ENCODE results near the gene WFDC6.
"Not testable (repeated sequence)": the region's sequence is repeated elsewhere in the genome, so short reads cannot be mapped to it uniquely, and the experiment has no call there.

WFDC6 gene

DNA sequence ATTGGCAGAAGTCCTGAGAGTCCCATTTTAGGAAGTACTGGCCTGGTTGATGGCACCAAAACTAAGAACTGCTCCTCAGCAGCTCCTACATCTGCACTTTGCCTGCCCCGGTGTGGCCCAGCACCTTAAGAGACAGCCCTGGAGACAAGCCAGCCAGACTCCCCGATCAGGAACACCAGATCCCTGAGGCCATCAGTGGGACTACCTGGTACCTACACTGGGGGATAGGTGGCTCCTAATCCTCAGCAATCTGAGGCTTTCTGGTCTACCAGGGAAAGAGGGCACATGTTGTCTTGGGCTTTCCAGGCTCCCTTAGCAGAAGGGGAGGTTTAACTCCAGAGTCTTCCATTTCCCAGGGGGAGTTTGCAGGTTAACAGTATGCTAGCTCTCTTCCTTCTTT lies at the start of gene WFDC6:
TSS of gene WFDC6 (minus strand) at position 101 of the 400 bp plus-strand sequence. CDS start at position 26, 75 bp downstream.
- no peak for DNase-seq

DNA sequence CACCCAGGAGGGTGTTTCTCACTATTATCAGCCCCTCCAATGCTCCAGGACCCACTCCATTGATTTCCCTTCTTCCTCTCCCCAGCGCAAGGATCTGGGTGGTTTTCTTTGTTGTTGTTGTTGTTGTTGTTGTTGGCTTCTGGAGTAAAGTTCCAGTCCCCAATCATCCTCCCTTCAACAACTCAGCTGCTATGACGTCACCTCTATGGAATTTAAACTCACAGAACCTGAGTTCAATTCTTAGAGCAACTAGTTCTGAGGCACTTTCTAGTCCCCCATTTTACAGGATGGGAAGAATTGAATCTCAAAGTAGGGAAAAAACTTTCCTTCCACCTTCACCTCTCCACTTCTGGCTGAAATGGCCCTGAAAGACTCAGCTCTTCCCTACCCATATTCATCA lies 49.5 kb upstream of the WFDC6 start:
- no peak for DNase-seq

DNA sequence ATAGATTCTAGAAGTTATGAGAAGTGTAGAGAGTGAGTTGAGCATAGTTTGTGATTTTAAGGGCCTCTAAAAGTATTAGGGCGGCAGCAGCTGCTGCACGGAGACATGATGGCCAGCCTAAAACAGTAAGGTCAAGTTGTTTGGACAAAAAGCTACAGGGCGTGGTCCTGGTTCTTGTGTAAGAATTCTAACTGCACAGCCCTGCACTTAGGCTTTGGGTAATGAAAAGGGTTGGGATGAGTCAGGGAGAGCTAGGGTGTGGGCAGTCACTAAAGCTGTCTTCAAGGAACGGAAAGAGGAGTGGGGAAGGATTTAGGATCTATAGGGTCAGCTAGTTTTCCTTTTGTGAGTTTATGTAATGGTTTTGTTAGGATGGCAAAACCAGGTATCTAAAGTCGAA lies 46.7 kb upstream of the WFDC6 start:
- not testable (repeated sequence) for DNase-seq

DNA sequence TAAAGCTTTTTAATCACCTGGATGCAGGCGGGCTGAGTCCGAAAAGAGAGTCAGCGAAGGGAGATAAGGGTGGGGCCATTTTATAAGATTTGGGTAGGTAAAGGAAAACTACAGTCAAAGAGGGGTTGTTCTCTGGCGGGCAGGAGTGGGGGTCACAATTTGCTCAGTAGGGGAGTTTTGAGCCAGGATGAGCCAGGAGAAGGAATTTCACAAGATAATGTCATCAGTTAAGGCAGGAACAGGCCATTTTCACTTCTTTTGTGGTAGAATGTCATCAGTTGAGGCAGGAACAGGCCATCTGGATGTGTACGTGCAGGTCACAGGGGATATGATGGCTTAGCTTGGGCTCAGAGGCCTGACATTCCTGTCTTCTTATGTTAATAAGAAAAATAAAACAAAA lies 45.0 kb upstream of the WFDC6 start:
- DNase-seq, result not testable (repeated sequence)

DNA sequence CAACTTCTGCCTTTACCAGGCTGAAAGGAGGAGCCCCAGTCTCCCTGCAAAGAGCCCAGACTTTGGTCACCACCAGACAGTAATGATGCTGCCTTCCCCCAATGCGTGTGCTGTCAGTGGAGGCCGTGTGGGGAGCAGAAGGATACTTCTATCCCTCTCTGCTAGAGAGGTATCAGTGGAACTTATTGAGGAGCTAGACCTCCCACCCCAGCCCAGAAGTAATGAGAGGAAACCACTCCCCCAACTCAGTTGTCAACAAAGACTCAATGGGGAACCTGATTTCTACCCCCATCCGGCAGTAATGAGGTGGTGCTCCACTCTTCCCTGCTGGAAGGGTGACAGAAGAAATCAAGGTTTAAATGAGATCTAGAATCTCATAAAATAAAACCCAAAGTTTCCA lies 44.2 kb upstream of the WFDC6 start:
- DNase-seq, result no peak

DNA sequence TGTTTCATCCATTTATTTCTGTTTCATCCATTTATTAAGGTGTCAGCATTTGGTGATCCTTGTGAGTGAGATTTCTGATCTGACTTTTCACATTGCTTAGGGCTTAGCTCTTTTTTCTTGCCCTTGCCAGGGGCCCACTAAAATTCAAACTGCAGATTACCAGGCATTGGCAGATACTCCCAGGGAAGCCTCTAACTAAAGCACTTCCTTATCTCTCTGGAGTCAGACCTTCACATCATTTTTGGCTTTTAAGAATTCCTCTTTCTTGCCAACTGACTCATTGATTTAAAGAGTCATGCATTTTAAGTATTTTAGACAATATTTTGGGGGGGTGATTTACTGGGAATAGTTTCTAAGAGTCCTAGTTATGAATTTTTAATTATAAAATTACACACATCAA lies 42.4 kb upstream of the WFDC6 start:
- DNase-seq, result no peak

DNA sequence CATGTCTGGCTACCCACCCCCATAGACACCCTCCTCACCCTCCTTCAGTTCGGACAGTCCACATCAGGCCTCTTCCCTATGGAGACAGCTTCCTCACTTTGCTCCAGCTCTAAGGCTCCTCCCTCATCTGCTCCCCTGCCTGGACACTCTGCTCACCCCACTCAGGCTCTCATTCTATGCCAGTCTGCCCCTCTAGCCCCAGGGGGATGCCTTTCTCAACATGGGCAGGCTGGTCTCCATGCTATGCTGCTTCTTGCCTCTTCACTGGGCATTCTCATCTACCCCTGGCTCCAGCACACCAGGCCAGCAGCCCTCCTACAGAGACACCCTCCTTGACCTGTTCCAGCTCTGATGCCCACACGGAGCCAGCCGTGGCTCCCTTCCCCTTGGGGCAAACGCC lies 39.9 kb upstream of the WFDC6 start, which contains the start of gene WFDC8:
TSS of gene WFDC8 (minus strand) at position 101 of the 400 bp plus-strand sequence. CDS start at position 64, 37 bp downstream.
- DNase-seq, result no peak

DNA sequence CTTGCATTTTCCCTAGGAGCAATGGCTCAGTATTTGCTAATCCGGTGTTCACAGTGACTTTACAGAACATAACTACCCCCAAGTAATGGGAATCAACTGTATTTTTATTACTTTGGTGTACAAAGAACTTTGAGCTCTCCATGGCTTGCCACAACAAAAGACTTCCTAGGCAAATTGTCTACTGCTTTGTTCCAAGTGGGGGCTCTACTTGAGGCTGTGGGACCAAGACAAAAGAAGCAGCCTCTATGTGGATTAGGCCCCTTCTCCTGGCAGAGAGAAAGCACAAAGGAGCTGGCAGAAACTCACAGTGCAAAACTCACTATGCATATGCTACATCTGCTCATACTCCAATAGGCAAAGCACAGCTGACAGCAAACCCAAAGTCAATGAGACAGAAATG lies 38.9 kb upstream of the WFDC6 start:
- DNase-seq, result no peak

DNA sequence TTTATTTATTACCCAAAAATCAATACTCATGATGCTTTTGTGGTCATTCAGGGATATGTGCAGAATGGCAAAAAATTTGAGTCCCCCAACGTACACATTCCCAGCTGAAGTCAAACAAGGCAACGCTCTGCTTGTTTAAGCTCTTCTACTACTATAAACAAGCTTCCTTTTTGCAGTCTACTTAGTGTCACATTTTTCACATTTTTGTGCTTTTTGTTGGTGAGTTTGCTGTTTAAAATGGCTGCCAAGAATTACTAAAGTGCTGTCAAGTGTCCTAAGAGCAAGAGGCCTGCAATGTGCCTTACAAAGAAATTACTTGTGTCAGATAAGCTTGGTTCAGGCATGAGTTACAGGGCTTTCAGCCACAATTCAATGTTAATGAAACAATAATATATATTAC lies 37.7 kb upstream of the WFDC6 start:
- DNase-seq, result no peak

DNA sequence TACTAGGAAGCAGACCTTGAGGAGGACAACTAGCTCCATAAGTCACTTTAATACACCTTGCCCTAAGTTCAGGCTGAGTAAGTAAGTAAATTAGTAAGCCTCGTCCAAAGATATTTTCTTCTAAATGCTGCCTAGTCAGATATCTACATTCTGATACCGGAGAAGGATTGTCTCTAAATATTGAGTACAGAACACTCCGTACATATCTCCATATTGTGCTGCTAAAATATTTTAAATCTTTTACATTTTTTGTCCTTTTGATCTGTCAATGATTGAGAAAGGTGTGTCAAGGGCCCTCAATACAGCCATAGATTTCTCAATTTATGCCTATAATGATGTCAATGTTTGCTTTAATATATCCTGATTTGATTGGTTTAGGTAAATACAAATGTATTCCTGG lies 36.6 kb upstream of the WFDC6 start:
- DNase-seq, result no peak

DNA sequence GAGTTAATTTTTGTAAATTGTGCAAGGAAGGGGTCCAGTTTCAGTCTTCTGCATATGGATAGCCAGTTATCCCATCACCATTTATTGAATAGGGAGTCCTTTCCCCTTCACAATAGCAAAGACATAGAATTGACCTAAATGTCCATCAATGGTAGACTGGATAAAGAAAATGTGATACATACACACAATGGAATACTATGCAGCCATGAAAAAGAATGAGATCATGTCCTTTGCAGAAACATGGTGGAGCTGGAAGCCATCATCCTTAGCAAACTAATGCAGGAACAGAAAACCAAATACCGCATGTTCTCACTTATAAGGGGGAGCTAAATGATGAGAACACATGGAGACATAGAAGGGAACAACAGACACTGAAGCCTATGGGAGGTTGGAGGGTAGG lies 30.4 kb upstream of the WFDC6 start:
- DNase-seq, result not testable (repeated sequence)

DNA sequence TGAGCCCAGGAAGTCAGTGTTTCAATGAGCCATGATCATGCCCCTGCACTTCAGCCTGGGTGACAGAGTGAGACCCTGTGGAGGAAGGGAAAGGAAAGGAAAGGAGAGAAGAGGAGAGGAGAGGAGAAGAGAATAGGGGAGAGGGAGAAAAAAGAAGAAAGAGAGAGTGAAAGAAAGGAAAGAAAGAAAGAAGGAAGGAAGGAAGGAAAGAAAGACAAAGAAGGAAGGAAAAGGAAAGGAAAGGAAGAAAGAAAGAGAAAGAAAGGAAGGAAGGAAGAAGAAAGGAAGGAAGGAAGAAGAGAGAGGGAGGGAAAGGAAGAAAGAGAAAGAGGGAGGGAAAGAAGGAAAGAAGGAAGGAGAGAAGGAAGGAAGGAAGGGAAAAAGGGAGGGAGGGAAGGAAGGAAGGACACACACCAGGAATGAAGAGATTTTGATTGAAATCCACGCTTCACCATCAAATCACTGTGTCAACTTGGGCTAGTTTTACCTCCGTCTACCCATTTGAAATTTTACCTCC lies 25.5 kb upstream of the WFDC6 start:
- DNase-seq, result no peak

DNA sequence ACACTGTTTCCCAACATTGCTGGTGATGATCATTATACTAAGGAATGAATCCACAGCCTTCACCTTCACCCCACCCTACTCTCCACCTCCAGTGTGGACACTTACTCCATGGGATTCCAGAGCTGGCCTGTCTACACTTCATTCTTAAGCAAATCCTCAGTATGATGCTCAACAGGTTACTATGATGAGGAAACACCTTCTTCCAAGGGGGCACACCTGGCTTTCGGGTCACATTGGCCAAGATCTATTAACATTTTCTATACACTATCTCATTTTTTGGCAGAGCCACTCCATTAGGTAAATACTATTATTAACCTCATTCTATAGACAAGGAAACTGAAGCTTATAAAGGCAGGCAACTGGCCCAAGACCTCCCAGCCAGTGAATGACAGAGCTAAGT lies 15.9 kb upstream of the WFDC6 start:
- no peak for DNase-seq

DNA sequence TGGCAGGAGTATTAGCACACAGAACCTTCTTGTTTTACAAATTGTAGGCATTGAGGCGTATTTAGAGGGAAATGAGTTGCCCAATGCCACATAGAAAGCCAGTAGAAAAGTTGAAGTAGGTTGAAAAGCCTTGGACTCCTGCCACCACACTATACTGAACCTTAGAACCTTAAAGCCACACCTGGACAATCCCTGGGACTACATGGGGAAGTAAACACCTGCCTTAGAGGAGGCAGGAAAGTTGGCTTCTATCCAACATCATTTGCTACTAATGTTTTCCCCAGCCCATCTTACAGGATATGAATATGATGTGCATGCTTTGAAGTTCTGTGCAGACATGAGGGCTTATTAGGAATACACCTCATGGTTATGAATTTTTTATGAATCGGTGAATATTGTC lies 13.2 kb upstream of the WFDC6 start:
- DNase-seq, result no peak

DNA sequence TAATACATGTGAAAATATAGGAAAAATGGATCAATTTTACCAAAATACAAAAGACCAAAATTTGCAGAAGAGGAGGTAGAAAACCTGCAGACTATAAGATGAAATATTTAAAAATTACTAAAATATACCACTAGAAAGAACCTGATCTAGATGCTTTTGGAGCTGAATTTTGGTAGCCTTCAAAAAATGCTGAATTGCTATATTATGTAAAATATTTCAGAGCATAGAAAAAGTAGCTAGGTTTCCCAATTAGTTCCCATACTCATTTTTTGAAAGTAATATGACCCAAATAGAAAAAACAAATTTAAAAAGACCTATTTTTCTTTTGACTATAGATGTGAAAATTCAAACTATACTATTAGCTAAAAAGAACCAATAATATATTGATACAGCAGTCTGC lies 11.5 kb upstream of the WFDC6 start:
- DNase-seq, result no peak

DNA sequence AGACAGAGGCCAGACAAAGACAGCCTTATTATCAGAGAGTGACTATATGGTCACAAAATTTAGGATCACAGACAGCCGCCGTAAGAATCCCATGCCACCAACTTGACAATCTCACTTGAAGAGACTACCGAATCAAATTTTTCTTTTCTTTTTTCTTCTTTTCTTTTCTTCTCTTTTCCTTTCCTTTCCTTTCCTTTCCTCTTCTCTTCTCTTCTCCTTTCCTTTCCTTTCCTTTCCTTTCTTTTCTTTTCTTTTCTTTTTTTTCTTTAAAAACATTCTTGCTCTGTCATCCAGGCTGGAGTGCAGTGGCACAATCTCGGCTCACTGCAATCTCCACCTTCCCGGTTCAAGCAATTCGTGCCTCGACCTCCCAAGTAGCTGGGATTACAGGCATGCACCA lies 9.1 kb upstream of the WFDC6 start:
- no peak for DNase-seq

DNA sequence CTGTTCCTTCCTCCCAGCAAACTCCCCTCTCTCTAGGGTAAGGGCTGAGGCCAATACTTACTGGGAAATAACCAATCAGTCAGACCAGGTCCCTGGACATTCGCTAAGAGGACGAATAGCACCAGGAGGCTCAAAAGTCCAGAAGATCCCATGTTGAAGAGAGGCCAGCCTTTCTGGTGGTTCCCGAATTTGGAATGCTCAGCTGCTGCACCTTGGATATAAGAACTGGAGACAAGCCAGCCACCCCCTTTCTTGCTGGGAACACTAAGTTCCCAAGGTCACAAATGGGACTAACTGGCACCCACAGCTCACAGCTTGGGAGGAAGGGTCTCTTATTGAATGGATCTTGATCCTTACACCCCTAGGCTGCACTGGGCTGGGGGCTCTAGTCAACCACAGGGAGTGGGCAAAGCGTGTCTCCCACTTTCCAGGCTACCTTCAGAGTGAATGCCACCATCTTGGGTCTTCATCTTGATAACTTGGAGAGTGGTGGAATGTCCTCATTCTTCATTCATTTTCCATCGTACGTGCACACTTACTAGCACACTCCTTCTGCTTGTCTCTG lies 8.0 kb upstream of the WFDC6 start, which contains the start of gene EPPIN:
TSS of gene EPPIN (minus strand) at position 196 of the 565 bp plus-strand sequence. CDS start at position 152, 44 bp downstream.
- no peak for DNase-seq

DNA sequence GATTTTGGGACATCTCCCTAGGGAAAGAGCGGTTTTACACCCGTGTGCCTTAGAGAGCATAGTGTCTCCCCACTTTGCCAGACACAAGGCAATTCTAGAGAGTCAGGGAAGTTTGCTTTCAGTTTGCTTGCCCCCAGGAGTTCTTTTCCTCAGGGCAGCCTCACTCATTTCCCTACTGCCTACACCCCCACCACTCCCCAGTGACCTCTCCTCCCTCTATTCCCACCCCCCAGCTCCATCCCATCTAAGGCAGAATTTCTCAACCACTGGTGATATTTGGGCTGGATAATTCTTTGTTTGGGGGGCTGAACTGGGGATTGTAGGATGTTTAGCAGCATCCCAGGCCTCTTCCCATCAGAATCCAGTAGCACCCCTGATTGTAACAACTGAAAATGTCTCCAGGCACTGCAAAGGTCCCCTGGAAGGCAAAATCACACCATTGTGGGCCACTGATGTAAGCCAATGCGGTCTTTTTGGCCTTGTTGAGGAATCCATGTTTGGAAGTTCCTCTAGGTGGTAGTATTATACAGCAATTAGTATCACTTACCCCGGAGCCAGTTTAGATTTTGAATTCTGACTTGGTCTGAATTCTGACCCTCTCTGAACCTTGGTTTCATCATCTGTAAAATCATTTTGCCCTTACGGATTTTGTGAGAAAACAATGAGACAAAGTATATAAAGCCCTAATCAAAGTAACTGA lies 6.6 kb upstream of the WFDC6 start:
- DNase-seq, result no peak

DNA sequence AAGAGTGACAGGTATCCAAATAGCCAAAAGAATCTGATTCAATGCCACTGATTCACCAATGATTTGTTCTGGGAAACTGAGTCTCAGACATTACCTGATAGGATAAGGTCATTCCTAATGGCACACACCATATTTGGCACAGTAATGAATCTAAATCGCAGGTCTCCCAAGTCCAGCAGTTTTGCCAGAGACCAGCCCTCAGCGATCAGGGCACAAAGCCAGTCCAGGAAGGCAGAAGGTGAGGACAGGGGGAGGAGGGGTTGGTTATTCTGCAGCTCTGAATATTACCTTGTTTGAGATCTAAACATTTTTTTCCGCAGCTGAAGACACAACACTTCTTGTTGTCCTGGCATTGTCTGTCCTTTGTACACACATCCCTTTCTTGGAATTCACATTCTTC lies 6.1 kb upstream of the WFDC6 start:
- no peak for DNase-seq

DNA sequence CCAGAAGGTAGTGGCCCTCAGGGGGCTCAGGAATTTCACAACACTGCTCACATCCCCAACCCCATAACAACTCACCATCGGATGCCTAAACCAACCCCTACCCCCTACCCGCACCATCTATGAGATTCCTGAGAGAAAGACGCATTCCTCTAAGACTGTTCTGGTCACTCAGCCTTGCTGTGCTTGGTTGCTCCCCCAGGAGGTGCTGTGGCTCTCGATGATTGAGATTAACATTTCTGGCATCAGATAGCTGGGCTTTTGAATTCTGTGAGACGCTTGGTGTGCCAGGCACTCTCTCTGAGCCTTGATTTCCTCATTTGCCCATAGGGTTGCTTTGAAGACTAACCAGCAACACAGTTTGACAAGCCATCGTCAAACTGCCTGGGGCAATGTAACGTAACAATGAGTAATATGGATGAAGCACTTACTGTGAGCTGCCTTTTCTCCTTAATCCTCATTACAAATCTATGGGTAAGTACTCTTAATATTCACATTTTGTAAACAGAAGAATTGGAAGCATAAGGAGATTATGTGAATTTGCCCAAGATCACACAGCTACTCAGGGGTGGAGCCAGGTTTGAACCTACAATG lies 978 bp downstream of the WFDC6 start:
- DNase-seq, result no peak

DNA sequence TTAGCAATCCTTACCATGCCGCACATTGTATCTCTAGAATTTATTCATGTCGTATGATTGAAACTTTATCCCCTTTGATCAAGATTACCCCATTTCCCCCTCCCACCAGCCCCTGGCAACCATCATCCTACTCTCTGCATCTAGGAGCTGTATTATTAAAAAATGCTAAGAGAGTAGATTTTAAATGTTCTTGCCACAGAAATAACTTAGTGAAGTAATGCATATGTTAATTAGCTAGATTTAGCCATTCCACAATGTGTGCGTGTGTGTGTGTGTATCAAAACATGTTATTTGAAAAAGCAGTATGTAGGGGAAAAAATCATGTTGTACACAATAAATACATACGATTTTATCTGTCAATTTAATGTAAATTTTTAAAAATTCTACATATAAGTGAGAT lies 12.0 kb downstream of the WFDC6 start:
- DNase-seq, result no peak

DNA sequence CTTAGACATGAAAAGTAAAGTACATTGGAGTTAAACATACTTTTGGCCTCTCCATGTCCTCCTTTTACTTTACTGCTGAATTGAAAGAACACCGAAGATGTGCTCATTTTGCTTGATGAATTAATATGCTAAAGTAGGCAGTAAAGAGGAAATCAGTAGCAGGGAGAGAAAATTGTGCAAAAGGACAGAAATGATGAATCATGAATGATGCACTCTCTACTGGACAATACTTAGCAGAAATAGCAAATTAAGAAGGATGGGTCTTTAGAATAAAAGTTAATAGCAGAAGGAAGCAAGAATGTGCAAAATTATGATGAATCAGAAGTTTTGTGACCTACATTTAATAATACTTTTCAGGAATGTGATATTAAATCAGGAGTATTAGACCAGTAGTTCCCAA lies 15.5 kb downstream of the WFDC6 start:
- DNase-seq, result no peak

DNA sequence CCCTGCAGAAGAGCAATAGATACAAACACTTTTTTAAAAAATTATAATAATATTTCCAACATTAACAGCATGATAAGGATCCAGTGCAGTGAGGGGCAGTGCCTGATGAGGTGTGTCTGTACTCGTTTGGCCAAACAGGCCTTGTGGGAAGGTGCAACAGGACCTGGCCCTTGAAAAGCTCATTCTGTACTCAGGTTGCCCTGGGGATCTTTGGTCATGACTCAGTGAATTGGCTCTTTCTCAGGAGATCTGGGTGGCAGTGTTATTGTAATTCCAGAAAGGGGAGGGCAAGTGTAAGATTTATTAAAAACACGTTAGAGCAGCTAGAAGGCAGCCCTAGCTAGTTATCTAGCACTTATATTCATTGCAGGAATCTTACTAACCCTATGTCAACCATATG lies 21.0 kb downstream of the WFDC6 start:
- DNase-seq, result no peak

All from activated effector memory CD4-positive, alpha-beta T cell treated with anti-CD3 and anti-CD28 coated beads, Interleukin-2, amount 50 U/mL, for 16 hours (primary cell).